Stimulated activated CD8-positive, alpha-beta memory T cell treated with anti-CD3 and anti-CD28 coated beads, Interleukin-15, amount 100 ng/mL, for 24 hours (primary cell): Measurements from ENCODE around the gene PVR.
"Not testable (repeated sequence)": the region's sequence is repeated elsewhere in the genome, so short reads cannot be mapped to it uniquely, and the experiment has no call there.

ENCODE experiments used
- DNase-seq: peaks from one replicate; pipeline ENCODE4 v3.0.0-alpha.2; 2020; ENCODE audit warnings: low read depth

Gene PVR

GRCh38 chr19:44645407-44646048 is 1.8 kb downstream of the PVR start:
- no peak for DNase-seq

GRCh38 chr19:44646049-44646416 is 2.3 kb downstream of the PVR start:
- no peak for DNase-seq

- DNase-seq, result no peak
Observed at GRCh38 chr19:44647144-44647543, 3.4 kb downstream of the PVR start.

GRCh38 chr19:44648631-44649251 is 5.0 kb downstream of the PVR start:
- DNase-seq, result no peak

GRCh38 chr19:44649578-44650145 is 6.0 kb downstream of the PVR start:
- no peak for DNase-seq

GRCh38 chr19:44653343-44653742 is 9.6 kb downstream of the PVR start:
- DNase-seq, result no peak

- DNase-seq, result no peak
Observed at GRCh38 chr19:44653977-44654774, 10.5 kb downstream of the PVR start.

- DNase-seq, result peak; percentile 40
Observed at GRCh38 chr19:44657211-44657921, 13.7 kb downstream of the PVR start.

GRCh38 chr19:44658069-44658733 is 14.5 kb downstream of the PVR start:
- DNase-seq, result no peak

- no peak for DNase-seq
Observed at GRCh38 chr19:44660081-44660480, 16.4 kb downstream of the PVR start.

- no peak for DNase-seq
Observed at GRCh38 chr19:44661205-44661604, 17.5 kb downstream of the PVR start.

- no peak for DNase-seq
Observed at GRCh38 chr19:44661904-44662303, 18.2 kb downstream of the PVR start.

- no peak for DNase-seq
Observed at GRCh38 chr19:44662691-44663385, 19.1 kb downstream of the PVR start.

GRCh38 chr19:44663996-44664395 is 20.3 kb downstream of the PVR start:
- DNase-seq, result no peak

- no peak for DNase-seq
Observed at GRCh38 chr19:44664976-44665375, 21.3 kb downstream of the PVR start.

- no peak for DNase-seq
Observed at GRCh38 chr19:44666852-44667556, 23.3 kb downstream of the PVR start.

- DNase-seq, result no peak
Observed at GRCh38 chr19:44668985-44669764, 25.5 kb downstream of the PVR start.

- not testable (repeated sequence) for DNase-seq
Observed at GRCh38 chr19:44670027-44670426, 26.3 kb downstream of the PVR start.

- no peak for DNase-seq
Observed at GRCh38 chr19:44671400-44671799, 27.7 kb downstream of the PVR start, which contains the start of gene CEACAM19. TSS of gene CEACAM19 (plus strand) at chr19:44671482. CDS start at chr19:44671932, 450 bp downstream.

- no peak for DNase-seq
Observed at GRCh38 chr19:44672226-44672625, 28.5 kb downstream of the PVR start.
